ENCODE measurements around the gene ST6GALNAC4. TPM values are rescaled to one million over a fixed set of nuclear protein-coding genes. Genes with fewer than 3 reads are reported as not detected.

ST6GALNAC4 gene
- total and polyA plus RNA-seq, 10 of the 15 experiments (the other 5 are each of a cell fraction or from before 2014, with no cell fraction given): 4.2 to 63.2 (median 35.2) TPM

GRCh38 chr9:127960410-127961154 is 43.7 kb upstream of the ST6GALNAC4 start:
- in situ Hi-C loops (cut with MboI) (loop anchor here (10.0 kb wide), 1 partner anchor 74 kb away; no protein-coding TSS in a partner anchor), intact Hi-C loops (cut with micrococcal nuclease; ENCODE audit: unreplicated experiment) (no loop called here)
- H3K79me2 ChIP-seq (ENCODE audit: control insufficient read depth, insufficient read depth, low read length): peaks cover 2% of the 10 kb centered on the region
- no peaks in the 10 kb centered on the region; a peak in 2 of 4 replicates for H3K36me3 ChIP-seq (ENCODE audit: control insufficient read depth in 2 of 2, insufficient read depth in 2 of 2, low read length in 1 of 2)
- BruUV-seq (replicated peaks): no TSS peak
- no peak overlapping the region for H3K4me2 ChIP-seq (ENCODE audit: control insufficient read depth, insufficient read depth)
- H3K4me1 ChIP-seq (ENCODE audit: control insufficient read depth, insufficient read depth, low read length): peaks cover 17% of the 10 kb centered on the region
- H3K27me3 ChIP-seq (replicated peaks in 1 of 2; ENCODE audit: control insufficient read depth in 2 of 2, insufficient read depth in 2 of 2, low read length in 1 of 2): no peaks in the 10 kb centered on the region
- no peak overlapping the region for H2AFZ ChIP-seq (ENCODE audit: control insufficient read depth, low read depth, low read length)
- no peaks in the 10 kb centered on the region for H3K9me3 ChIP-seq (replicated peaks; ENCODE audit: control insufficient read depth, insufficient read depth, low read length)
- ChIA-PET POLR2A (interaction anchor here (0.7 to 1.2 kb wide), 2 partner anchors 8 to 25 kb away, joined by 3 read pairs; no protein-coding TSS in a partner anchor), RAD21 (ENCODE audit: unreplicated experiment) (interaction anchor here (1.1 kb wide), 1 partner anchor 74 kb away, joined by 3 read pairs; no protein-coding TSS in a partner anchor), SMC1A (ENCODE audit: uncharacterized antibody, unreplicated experiment) (no interaction called here), CTCF (interaction anchor here (1.0 to 1.1 kb wide), 2 partner anchors 17 to 74 kb away, joined by 3 read pairs; no protein-coding TSS in a partner anchor)
- no peak for FAIRE-seq
- H3K4me3 ChIP-seq: no peak overlapping the region
- H4K20me1 ChIP-seq (ENCODE audit: control insufficient read depth, insufficient read depth): no peaks in the 10 kb centered on the region
- DNase-seq (ENCODE audit: low read depth, low spot score): no peak
- ATAC-seq: no peak
- WGBS (ENCODE audit: insufficient coverage, insufficient replicate concordance, low lambda C conversion rate, missing lambda C conversion rate): 73% methylated on average over 11 of the region's 11 CpGs
- H3K9ac ChIP-seq (ENCODE audit: control insufficient read depth, insufficient read depth, low read length): no peak overlapping the region
- TF ChIP-seq IKZF1 (conservative IDR thresholded peaks at IDR 0.05) (no peak), RCOR1 (conservative IDR thresholded peaks at IDR 0.05; ENCODE audit: low read depth, low read length) (no peak), CHD4 (IDR thresholded peaks at IDR 0.05) (no peak), TCF3 (IDR thresholded peaks at IDR 0.05; ENCODE audit: borderline replicate concordance, insufficient read depth, low read depth, low read length) (no peak), CBFB (IDR thresholded peaks at IDR 0.05; ENCODE audit: low read depth) (no peak), USF1 (IDR thresholded peaks at IDR 0.05; ENCODE audit: borderline replicate concordance, extremely low read length, insufficient read depth, low read depth, low read length) (no peak), ZBTB11 (CRISPR knock-in tag; IDR thresholded peaks at IDR 0.05) (no peak), MTA3 (IDR thresholded peaks at IDR 0.05; ENCODE audit: borderline replicate concordance, low read length) (no peak)
- H3K27ac ChIP-seq (ENCODE audit: control insufficient read depth, insufficient read depth): no peak overlapping the region
